Measurements from ENCODE around the gene PROSER2.

The PROSER2 gene

GRCh38 chr10:11898372-11899066 lies 75.4 kb downstream of the PROSER2 start:
- Mint-ChIP-seq H3K36me3 (ENCODE audit: low read depth) (no peaks in the 10 kb centered on the region), H3K9me3 (no peaks in the 10 kb centered on the region), H3K27me3 (ENCODE audit: low read depth) (peaks cover 10% of the 10 kb centered on the region), H3K4me3 (no peak overlapping the region), H3K4me1 (ENCODE audit: low read depth) (peaks cover 6% of the 10 kb centered on the region), H3K27ac (no peak overlapping the region)
- DNase-seq (ENCODE audit: low spot score) = no peak

- Mint-ChIP-seq H3K27ac (no peak overlapping the region), H3K36me3 (ENCODE audit: low read depth) (no peaks in the 10 kb centered on the region)
These were observed 76.1 kb downstream of the PROSER2 start for GRCh38 chr10:11899067-11899876.

GRCh38 chr10:11901036-11901301 lies 77.8 kb downstream of the PROSER2 start:
- Mint-ChIP-seq H3K9me3 (no peaks in the 10 kb centered on the region), H3K4me1 (ENCODE audit: low read depth) (peaks cover 6% of the 10 kb centered on the region), H3K27me3 (ENCODE audit: low read depth) (peaks cover 10% of the 10 kb centered on the region), H3K4me3 (no peak overlapping the region), H3K27ac (no peak overlapping the region), H3K36me3 (ENCODE audit: low read depth) (no peaks in the 10 kb centered on the region)
- DNase-seq (ENCODE audit: low spot score) = no peak

More at GRCh38 chr10:11899067-11899876, 76.1 kb downstream of the PROSER2 start:
- Mint-ChIP-seq H3K4me1 (ENCODE audit: low read depth) (peaks cover 6% of the 10 kb centered on the region), H3K27me3 (ENCODE audit: low read depth) (peaks cover 10% of the 10 kb centered on the region), H3K4me3 (no peak overlapping the region), H3K9me3 (no peaks in the 10 kb centered on the region)
- no peak for DNase-seq (ENCODE audit: low spot score)

- DNase-seq (ENCODE audit: low spot score) = no peak
- H3K27ac Mint-ChIP-seq = no peak overlapping the region
- no peaks in the 10 kb centered on the region for H3K36me3 Mint-ChIP-seq (ENCODE audit: low read depth)
- no peak overlapping the region for H3K4me3 Mint-ChIP-seq
- no peaks in the 10 kb centered on the region for H3K9me3 Mint-ChIP-seq
- peaks cover 10% of the 10 kb centered on the region for H3K27me3 Mint-ChIP-seq (ENCODE audit: low read depth)
- H3K4me1 Mint-ChIP-seq (ENCODE audit: low read depth) = peaks cover 6% of the 10 kb centered on the region
These were observed 78.3 kb downstream of the PROSER2 start for GRCh38 chr10:11901454-11901832.

- no peak for DNase-seq (ENCODE audit: low spot score)
- peaks cover 5% of the 10 kb centered on the region for H3K4me1 Mint-ChIP-seq (ENCODE audit: low read depth)
- no peak overlapping the region for H3K4me3 Mint-ChIP-seq
- H3K27me3 Mint-ChIP-seq (ENCODE audit: low read depth) = peaks cover 10% of the 10 kb centered on the region
- H3K9me3 Mint-ChIP-seq = no peaks in the 10 kb centered on the region
- no peaks in the 10 kb centered on the region for H3K36me3 Mint-ChIP-seq (ENCODE audit: low read depth)
- H3K27ac Mint-ChIP-seq = no peak overlapping the region
These were observed 78.8 kb downstream of the PROSER2 start for GRCh38 chr10:11901833-11902475.

GRCh38 chr10:11902646-11903045 lies 79.5 kb downstream of the PROSER2 start:
- DNase-seq (ENCODE audit: low spot score) = no peak
- Mint-ChIP-seq H3K9me3 (no peaks in the 10 kb centered on the region), H3K36me3 (ENCODE audit: low read depth) (no peaks in the 10 kb centered on the region), H3K27me3 (ENCODE audit: low read depth) (peaks cover 10% of the 10 kb centered on the region), H3K4me1 (ENCODE audit: low read depth) (peaks cover 3% of the 10 kb centered on the region), H3K27ac (no peak overlapping the region), H3K4me3 (no peak overlapping the region)

- Mint-ChIP-seq H3K9me3 (no peaks in the 10 kb centered on the region), H3K4me3 (no peak overlapping the region), H3K27me3 (ENCODE audit: low read depth) (peaks cover 5% of the 10 kb centered on the region)
These were observed 83.6 kb downstream of the PROSER2 start for GRCh38 chr10:11906714-11907113.

GRCh38 chr10:11907914-11908313 lies 84.8 kb downstream of the PROSER2 start:
- H3K27ac Mint-ChIP-seq = no peak overlapping the region
- H3K4me3 Mint-ChIP-seq = no peak overlapping the region
- no peak for DNase-seq (ENCODE audit: low spot score)
- H3K4me1 Mint-ChIP-seq (ENCODE audit: low read depth) = peaks cover 3% of the 10 kb centered on the region
- H3K9me3 Mint-ChIP-seq = no peaks in the 10 kb centered on the region
- no peaks in the 10 kb centered on the region for H3K36me3 Mint-ChIP-seq (ENCODE audit: low read depth)
- H3K27me3 Mint-ChIP-seq (ENCODE audit: low read depth) = peaks cover 2% of the 10 kb centered on the region

More at GRCh38 chr10:11906714-11907113, 83.6 kb downstream of the PROSER2 start:
- H3K27ac Mint-ChIP-seq = no peak overlapping the region
- DNase-seq (ENCODE audit: low spot score) = no peak
- peaks cover 3% of the 10 kb centered on the region for H3K4me1 Mint-ChIP-seq (ENCODE audit: low read depth)
- H3K36me3 Mint-ChIP-seq (ENCODE audit: low read depth) = no peaks in the 10 kb centered on the region

- DNase-seq (ENCODE audit: low spot score) = no peak
- H3K4me1 Mint-ChIP-seq (ENCODE audit: low read depth) = peaks cover 3% of the 10 kb centered on the region
- H3K36me3 Mint-ChIP-seq (ENCODE audit: low read depth) = no peaks in the 10 kb centered on the region
- H3K27ac Mint-ChIP-seq = no peak overlapping the region
- H3K27me3 Mint-ChIP-seq (ENCODE audit: low read depth) = no peaks in the 10 kb centered on the region
- no peak overlapping the region for H3K4me3 Mint-ChIP-seq
- no peaks in the 10 kb centered on the region for H3K9me3 Mint-ChIP-seq
These were observed 85.4 kb downstream of the PROSER2 start for GRCh38 chr10:11908536-11908935.

- Mint-ChIP-seq H3K27ac (no peak overlapping the region), H3K36me3 (ENCODE audit: low read depth) (no peaks in the 10 kb centered on the region), H3K4me3 (no peak overlapping the region), H3K4me1 (ENCODE audit: low read depth) (peaks cover 3% of the 10 kb centered on the region), H3K27me3 (ENCODE audit: low read depth) (no peaks in the 10 kb centered on the region), H3K9me3 (no peaks in the 10 kb centered on the region)
- DNase-seq (ENCODE audit: low spot score) = no peak
These were observed 85.8 kb downstream of the PROSER2 start for GRCh38 chr10:11908991-11909390.

GRCh38 chr10:11909618-11910017 lies 86.5 kb downstream of the PROSER2 start:
- H3K27ac Mint-ChIP-seq = no peak overlapping the region
- H3K4me1 Mint-ChIP-seq (ENCODE audit: low read depth) = peaks cover 3% of the 10 kb centered on the region
- no peaks in the 10 kb centered on the region for H3K36me3 Mint-ChIP-seq (ENCODE audit: low read depth)
- DNase-seq (ENCODE audit: low spot score) = no peak
- no peaks in the 10 kb centered on the region for H3K9me3 Mint-ChIP-seq
- no peaks in the 10 kb centered on the region for H3K27me3 Mint-ChIP-seq (ENCODE audit: low read depth)
- no peak overlapping the region for H3K4me3 Mint-ChIP-seq

GRCh38 chr10:11910102-11910501 lies 86.9 kb downstream of the PROSER2 start:
- no peaks in the 10 kb centered on the region for H3K36me3 Mint-ChIP-seq (ENCODE audit: low read depth)
- H3K27me3 Mint-ChIP-seq (ENCODE audit: low read depth) = no peaks in the 10 kb centered on the region
- H3K4me1 Mint-ChIP-seq (ENCODE audit: low read depth) = peaks cover 3% of the 10 kb centered on the region
- DNase-seq (ENCODE audit: low spot score) = no peak
- no peaks in the 10 kb centered on the region for H3K9me3 Mint-ChIP-seq
- H3K27ac Mint-ChIP-seq = no peak overlapping the region
- H3K4me3 Mint-ChIP-seq = no peak overlapping the region

- Mint-ChIP-seq H3K36me3 (ENCODE audit: low read depth) (no peaks in the 10 kb centered on the region), H3K27me3 (ENCODE audit: low read depth) (no peaks in the 10 kb centered on the region), H3K27ac (no peak overlapping the region), H3K4me1 (ENCODE audit: low read depth) (no peaks in the 10 kb centered on the region), H3K4me3 (no peak overlapping the region), H3K9me3 (no peaks in the 10 kb centered on the region)
- DNase-seq (ENCODE audit: low spot score) = no peak
These were observed 90.0 kb downstream of the PROSER2 start for GRCh38 chr10:11913079-11913641.

GRCh38 chr10:11918384-11918783 lies 95.2 kb downstream of the PROSER2 start:
- Mint-ChIP-seq H3K27ac (no peak overlapping the region), H3K4me1 (ENCODE audit: low read depth) (peaks cover 3% of the 10 kb centered on the region), H3K9me3 (no peaks in the 10 kb centered on the region), H3K27me3 (ENCODE audit: low read depth) (no peaks in the 10 kb centered on the region), H3K36me3 (ENCODE audit: low read depth) (peaks cover 27% of the 10 kb centered on the region), H3K4me3 (no peak overlapping the region)
- no peak for DNase-seq (ENCODE audit: low spot score)
